HG03342 (cell line): ENCODE data around the gene PRICKLE1.

ENCODE experiments used
- ATAC-seq: cut with Tn5 transposase; IDR thresholded peaks from one replicate; pipeline ENCODE4 v1.9.1; 2021; ENCODE audit warnings: mild to moderate bottlenecking, moderate library complexity; ENCODE audit not compliant: unreplicated experiment

Gene PRICKLE1

DNA sequence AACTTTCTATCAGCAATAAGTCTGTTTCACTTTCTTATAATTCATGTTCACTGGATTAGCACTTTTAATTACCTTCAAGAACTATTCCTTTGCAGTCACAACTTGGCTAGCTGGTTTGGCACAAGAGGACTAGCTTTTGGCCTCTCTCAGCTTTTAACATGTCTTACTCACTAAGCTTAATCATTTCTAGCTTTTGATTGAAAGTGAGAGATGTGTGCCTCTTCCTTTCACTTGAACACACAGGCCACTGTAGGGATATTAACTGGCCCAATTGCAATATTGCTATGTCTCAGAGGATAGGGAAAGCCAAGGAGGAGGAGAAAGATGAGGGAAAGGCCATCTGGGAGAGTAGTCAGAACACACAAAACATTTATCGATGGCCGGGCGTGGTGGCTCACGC, 92.7 kb downstream of the PRICKLE1 start:
- no peak for ATAC-seq

- no peak for ATAC-seq
Measured at GRCh38 chr12:42495244-42495643, 94.3 kb downstream of the PRICKLE1 start.

DNA sequence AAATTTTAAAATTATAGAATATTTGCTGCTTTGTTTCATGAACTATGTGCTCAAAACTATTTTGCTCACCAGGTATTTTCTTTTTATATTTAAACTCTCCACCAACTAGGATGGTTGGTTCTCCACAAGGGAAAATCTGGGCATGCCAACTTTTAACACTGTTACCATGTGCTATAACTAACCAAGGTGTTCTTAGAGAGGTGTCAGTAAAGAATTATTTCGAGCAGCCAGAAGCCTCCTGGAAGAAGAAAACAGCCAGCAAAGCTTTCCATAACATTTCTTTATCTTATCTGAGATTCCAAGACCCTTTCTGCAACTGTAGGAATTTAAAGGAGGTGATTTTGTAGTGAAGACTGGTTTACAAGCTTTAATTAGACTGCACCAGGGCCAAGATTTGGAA, 97.3 kb downstream of the PRICKLE1 start:
- no peak for ATAC-seq

DNA sequence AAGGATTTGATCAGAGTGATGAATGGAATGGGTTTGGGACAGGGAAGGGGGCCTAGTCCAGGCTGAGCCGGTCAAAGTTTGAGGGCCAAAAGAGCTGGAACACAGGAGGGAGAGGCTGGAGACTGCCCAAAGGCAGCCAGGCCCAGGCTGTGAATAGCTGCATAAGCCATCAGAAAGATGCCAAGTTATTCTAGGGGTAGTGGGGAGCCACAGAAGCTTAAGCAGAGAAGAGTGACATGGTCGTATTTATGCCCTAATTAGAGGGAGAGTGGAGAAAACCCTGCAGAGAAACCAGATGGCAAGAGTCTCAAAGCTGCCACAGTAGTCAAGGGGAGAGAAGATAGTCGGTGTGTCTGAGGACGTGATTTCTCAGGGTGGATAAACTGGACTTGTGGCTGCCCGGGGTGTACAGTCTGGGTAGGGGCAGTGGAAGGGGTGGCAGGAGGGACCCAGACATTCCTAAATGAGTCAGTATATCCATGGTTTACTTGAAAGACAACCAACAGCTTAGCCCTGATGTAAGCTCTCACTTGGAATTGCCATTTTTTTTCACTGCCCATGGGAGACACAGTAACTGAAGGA, 99.2 kb downstream of the PRICKLE1 start:
- no peak for ATAC-seq

GRCh38 chr12:42486407-42486806, 103.1 kb downstream of the PRICKLE1 start:
- no peak for ATAC-seq

- ATAC-seq, result no peak
Measured at GRCh38 chr12:42485823-42486222, 103.7 kb downstream of the PRICKLE1 start.

GRCh38 chr12:42484996-42485395, 104.5 kb downstream of the PRICKLE1 start:
- ATAC-seq, result no peak

GRCh38 chr12:42483521-42483790, 106.1 kb downstream of the PRICKLE1 start:
- peak; percentile 23 for ATAC-seq

DNA sequence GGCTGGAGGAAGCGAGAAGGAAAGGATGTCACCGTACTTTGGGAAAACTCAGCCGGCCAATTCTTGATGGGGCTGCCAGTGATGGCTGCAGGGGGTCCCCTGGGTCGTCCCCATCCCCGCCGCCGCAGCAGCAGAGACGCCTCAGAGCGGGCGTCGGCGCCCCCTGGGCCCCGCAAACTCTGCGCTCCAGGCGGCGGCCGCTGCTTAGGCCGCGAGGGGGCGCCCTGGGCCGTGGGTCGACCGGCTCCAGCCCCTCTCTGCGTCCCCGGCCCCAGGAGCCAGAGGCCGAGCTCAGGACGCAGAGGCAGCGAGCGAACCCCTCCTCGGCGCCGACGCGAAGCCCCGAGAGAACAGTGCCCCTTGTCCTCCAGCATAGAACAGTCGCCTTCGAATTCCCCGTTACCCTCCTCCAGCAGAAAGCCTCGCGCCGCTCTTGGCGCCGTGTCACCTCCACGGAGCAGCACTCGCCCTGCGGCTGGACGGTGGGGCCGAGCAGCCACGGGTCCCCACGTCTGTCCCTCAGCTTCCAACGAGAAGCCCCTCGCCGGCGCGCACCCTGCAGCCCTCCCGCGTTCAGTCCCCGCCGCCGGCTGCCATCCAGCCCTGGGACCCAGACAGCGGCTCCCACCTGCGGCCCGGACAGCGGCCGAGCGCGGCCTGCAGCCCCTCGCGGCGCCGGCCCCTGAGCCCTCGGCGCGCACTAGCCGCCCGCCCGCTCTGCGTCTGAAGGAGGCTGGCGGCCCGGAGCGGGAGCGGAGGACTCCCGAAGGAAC, 106.6 kb downstream of the PRICKLE1 start:
- peak; percentile 78 for ATAC-seq

DNA sequence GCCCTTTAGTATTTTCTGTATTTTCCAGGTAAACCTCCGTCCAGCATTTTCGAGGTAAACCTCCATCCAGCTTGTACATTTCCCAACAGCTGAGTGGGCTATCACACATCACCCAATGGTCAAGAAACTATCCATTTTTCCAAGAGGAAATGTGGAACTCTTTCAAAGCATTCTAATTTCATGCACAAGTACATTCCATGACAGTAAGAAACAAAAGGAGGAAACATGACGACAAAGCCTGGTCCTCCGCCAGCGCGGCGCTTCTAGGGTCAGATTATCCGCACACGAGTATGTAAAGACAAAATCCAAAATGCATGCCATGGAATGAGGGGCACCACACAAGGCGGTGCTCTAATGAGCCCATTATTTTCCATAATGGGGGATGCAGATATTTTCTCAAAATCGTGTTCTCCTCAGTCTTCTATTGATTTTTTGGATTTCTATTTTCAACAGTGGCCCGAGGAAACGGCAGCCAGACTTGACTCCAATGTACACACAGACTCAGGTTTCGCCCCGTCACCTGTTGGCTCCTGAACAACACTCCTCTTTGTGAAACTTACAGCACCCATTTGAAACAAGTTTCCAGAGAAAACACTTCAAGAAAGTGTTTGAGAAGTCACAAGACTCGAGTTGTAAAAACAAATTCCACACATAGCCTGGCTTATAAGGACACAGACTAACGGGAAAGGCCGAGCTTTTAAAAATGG, 107.4 kb downstream of the PRICKLE1 start:
- no peak for ATAC-seq

GRCh38 chr12:42481368-42481767, 108.2 kb downstream of the PRICKLE1 start:
- no peak for ATAC-seq

DNA sequence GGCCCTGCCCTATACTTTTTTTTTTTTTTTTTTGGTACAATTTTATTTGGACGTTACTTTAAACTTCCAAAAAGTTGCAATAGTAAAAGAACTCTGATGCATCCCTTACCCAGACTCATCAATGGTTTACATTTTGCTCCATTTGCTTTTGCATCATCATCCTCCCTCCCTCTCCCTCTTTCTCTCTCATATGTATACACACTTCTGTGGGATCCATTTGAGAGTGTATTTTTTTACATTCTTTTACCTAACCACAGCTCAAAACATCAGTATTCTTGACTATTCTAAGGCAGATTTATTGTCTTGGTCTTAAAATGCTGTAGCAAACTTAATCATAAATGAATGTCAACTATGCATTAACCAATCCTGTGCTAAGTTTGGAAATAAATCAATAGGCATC, 111.6 kb downstream of the PRICKLE1 start:
- no peak for ATAC-seq

- no peak for ATAC-seq
Measured at GRCh38 chr12:42475106-42475505, 114.4 kb downstream of the PRICKLE1 start.

DNA sequence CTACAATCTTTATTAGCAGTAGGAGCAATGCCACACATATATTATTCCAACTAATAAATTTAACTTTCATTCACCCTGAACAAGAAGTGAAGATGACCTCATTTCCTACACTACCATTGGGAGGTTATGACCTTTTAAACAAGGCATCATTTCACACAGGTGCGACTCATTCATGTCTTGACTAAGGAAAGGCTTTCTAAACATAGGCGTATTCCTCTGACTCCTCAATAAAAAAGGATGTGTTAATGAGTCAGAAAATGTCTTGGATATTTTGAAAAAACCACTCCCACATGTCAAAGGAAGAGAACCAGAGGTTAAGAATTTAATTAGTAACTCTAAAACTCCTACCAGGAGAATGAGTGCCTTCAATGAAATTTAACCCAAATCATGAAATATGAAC, 115.2 kb downstream of the PRICKLE1 start:
- ATAC-seq, result no peak

GRCh38 chr12:42473561-42473960, 116.0 kb downstream of the PRICKLE1 start:
- ATAC-seq, result no peak

DNA sequence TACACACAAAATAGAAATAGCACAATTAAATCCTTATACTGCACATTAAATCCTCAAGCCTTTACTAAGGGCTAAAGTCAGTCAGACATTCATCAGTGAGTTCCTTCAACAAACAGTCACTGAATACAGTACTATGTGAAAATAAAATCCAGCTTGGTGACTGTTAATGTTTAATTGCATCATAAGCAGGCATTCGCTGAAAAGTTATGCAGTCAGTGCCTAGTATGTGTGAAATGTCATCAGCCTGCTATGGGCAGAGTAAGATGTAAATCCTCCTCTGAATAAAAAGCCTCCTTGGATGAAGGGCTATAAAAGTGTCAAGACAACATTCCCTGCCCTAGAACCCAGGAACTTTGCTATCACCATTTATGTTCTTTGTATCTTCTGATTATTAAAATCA, 116.4 kb downstream of the PRICKLE1 start:
- no peak for ATAC-seq

- no peak for ATAC-seq
Measured at GRCh38 chr12:42472376-42472775, 117.2 kb downstream of the PRICKLE1 start.

- ATAC-seq, result peak; percentile 98
Measured at GRCh38 chr12:42469355-42470175, 120.0 kb downstream of the PRICKLE1 start.

DNA sequence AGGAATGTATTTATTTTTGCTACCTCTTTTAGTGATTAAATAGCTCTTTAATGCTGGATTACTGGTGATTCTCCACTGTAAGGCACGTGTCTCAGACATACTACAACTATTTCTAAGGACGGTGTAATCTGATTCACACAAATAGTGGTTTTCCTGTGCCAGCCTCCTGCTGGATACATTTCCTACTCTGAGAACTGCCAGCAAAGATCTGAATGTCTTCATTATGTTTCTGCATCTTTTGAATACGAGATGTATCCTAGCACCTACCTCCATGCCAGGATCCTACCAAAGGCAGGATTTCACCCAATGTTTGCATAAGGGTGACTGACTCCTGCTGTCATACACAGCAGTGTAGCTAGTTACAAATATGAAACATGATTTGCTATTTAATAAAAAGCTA, 120.6 kb downstream of the PRICKLE1 start:
- peak; percentile 2 for ATAC-seq

DNA sequence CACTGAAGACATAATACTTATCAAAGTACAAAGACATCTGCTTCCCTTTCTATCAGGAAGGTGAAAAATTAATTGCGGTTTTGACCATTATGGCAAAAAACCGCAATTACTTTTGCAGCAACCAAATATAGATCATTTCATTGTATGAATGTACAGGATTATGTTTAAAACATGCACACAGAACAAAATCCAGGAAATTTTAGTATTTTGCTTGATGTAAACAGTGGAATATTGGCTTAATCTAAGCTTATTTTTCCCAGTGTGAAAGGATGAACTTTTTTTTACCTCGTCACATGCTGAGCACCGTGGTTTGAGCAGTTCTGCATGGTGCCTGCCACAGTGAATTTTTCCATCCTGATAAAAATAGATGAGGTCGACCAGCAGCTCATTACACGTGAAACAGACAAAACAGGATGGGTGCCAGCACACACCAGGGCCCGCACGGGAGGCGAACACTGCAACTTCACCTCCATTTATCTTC, 121.2 kb downstream of the PRICKLE1 start:
- no peak for ATAC-seq

DNA sequence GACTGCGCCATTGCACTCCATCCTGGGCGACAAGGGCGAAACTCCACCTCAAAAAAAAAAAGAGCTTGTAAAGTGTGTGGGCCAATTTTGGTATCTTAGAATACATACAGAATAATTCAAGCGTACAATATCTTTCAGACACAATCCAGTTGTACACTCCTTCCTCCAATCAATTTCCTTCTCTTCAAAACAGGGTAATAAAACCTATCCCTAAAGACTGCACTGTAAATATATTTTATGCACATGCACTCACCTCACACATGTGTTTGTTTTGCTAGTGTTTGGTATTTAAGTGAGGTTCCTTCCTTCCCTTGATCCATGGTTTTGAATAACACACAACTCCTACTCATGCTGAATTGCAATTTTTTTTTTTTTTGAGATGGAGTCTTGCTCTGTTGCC, 125.9 kb downstream of the PRICKLE1 start:
- ATAC-seq, result no peak
